Glomerular visceral epithelial cell (primary cell): ENCODE measurements around the gene SPTBN5.

Experiments used
- DNase-seq: peaks from one replicate; pipeline ENCODE4 v3.0.0-alpha.2; 2016; ENCODE audit errors: extremely low spot score

Gene SPTBN5

DNA sequence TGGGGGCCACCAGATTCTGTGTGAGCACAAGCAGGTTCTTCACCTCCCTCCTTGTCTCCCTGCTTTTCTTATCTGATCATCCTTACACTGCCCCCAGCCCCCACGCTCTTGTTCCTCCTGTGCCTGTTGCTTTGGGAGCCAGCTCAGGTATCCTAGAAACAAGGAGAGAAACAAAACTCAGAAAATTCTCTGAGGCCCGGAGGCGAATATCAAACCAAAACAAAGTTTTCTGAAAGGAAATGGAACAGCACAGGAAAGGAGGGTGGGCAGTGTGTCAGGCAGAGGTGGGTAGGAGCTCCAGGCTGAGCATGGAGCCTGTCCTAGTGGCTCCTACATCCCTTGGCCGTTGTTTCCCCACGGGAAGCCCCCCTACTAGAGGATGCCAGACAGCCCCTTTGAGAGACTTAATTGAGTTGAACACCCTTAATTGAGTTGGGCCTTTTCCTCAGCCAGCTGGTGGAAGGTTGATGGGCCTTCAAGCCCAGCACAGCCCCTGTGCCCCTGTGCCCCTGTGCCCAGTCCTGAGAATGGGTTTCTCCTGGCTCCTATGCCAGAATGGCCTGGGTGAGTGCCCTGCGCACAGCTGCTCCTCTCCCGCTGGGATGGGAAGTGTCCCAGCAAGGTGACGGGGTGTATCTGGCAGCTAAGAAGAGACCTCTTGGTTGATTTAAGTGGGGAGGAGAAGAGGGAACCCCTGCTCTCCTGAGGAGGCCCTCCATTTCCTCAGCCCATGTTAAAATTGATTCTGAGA lies 88.8 kb downstream of the SPTBN5 start:
- DNase-seq, result no peak

DNA sequence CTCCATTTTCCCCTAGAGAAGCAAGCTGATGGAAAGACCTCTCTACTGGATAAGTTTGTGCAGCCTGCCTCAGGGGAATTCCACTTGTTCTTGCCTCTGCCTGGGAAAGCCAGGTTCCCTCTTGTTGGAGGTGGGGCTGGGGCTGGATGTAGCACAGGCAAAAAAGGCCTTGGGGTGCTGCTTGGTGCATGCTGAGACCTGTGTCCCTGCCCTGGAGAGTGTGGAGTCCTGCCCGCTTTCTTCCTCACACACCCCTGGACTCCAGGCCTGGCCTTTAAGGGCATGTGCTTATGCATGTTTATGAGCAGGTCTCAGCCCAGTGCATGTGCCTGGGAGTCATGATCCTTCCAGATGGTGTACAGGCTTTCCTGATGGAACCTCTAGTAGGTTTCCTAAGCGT lies 89.5 kb downstream of the SPTBN5 start:
- DNase-seq, result no peak

DNA sequence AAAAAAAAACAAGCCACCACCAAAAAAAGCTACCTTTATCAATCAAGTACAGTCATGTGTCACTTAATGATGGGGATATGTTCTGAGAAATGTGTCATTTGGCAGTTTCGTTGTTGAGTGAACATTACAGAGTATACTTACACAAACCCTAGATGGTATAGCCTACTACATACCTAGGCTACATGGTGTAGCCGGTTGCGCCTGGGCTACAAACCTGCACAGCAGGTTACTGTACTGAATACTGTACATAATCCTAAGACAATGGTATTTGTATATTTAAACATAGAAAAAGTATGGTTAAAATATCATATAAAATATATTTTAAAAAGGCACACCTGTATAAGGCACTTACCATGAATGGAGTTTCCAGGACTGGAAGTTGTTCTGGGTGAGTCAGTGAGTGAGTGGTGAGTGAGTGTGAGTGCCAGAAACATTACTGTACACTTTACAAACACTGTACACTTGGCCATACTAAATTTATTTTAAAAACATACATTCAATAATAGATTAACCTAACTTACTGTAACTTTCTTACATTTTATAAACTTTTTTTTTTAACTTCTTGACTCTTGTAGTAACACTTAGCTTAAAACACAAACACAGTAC lies 91.9 kb downstream of the SPTBN5 start:
- DNase-seq, result no peak

DNA sequence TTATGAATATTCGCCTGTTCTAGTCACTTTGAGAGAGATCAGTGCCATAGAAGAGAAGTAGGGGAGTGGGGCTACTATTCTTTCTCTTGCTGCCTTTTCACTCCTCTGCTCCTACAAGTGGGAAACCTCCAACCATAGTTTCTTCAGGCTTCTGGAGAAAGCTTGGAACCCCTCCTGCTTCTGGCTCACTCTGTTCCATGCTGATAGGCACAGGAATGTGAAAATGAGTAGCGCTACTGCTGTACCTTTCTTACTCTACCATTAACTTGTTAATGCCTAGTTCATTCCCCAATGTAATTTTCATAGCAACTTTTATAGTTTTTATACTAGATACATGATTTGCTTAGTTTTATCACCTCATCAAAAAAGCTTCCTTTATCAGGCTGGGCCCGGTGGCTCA lies 92.7 kb downstream of the SPTBN5 start:
- DNase-seq, result peak; percentile 11

DNA sequence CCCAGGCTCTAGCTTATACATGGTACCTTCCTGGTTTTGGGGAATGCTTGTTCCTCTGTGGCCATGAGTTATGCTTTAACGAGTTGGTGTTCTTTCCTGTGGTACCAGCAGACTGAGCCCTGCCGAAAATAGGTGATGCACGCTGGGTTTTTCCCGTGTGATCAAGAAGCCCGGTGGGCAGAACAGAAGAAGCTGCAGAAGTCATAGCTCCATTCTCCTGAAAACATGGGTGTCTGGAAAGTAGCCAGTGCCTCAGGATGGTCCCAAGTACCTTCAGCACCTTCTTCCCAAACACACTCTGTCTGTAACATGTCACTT lies 94.4 kb downstream of the SPTBN5 start:
- no peak for DNase-seq

DNA sequence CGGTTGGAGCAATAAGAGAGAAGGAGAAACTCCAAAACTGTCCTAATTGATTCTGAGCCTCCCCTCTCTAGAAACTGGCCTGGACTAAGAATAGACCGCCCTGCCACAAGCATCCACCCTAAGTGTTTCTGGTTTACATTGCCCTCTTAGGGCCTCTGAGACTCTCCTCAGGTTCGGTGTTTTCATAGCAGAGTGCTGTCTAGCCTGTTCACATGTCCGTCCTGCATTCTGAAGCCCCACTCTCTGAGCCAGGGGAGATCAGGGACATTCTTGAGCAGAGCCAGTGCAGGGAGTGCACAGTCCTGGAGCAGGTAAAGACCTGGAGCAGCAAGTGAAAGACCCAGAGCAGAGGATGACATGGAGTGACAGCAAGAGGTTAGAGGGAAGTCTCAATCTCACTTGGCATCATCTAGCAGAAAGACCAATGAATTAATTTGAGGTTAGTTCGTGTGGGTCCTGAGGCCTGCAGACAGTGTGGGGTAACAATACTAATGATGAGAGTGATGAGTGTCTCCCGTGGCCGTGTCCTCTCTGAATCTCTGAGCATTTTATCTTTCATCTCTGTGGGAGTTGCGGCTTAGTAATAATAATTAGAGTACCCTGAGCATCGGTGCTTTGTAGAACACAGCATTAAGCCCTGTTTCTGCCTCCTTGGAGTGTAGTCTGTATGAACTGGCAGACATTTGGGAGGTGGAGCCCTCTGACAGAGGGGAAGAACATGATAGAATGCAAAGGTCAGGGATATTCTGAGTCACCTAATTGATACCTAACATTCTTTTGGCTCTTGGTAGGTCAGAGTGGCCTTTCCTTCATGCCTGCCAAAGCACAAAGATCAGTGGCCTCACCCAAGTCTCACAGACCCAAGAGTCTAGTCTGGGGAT lies 95.0 kb downstream of the SPTBN5 start:
- peak; percentile 29 for DNase-seq
